B cell (primary cell): ENCODE data around the gene CELF4. TPM values are rescaled to one million over a fixed set of nuclear protein-coding genes. Genes with fewer than 3 reads are reported as not detected.

ENCODE experiments used
- ATAC-seq: fragments of 200-7000 bp; cut with Tn5 transposase; one replicate; pipeline ENCODE4 v1.10.0; 2021; ENCODE audit warnings: low read depth, mild to moderate bottlenecking, moderate number of reproducible peaks, moderate library complexity
- CTCF ChIA-PET: fragments of 350-600 bp; sonication (Branson Sonifier 250); formaldehyde crosslinking; loops from one replicate; lab custom pipeline; 2021; ENCODE audit warnings: antibody characterized with exemption, inconsistent platforms; lab: Charles Lee
- POLR2A ChIA-PET: fragments of 350-600 bp; sonication (Branson Sonifier 250); formaldehyde crosslinking; loops from one replicate; lab custom pipeline; 2021; ENCODE audit warnings: antibody characterized with exemption; lab: Charles Lee
- DNase-seq: peaks from one replicate; pipeline ENCODE4 v3.0.0; 2013
- H2AFZ ChIP-seq: 2 replicates; pipeline ENCODE4 v1.6.1; 2012; ENCODE audit warnings: mild to moderate bottlenecking, low read depth, low read length; ENCODE audit not compliant: insufficient read depth, poor library complexity, severe bottlenecking
- H3K27ac ChIP-seq, 2 donors: 1 replicate in 1 of 2; 2 replicates in 1 of 2; pipeline ENCODE4 v1.5.1; 2012 to 2013; ENCODE audit warnings: low read length in 2 of 2, mild to moderate bottlenecking in 2 of 2, moderate library complexity in 1 of 2
- H3K27me3 ChIP-seq, 4 experiments: fragments of 200-600 bp in 1 of 4; sonication (generic) in 1 of 4; replicated peaks in 1 of 4; 1 replicate in 2 of 4; 2 replicates in 2 of 4; pipeline versions ENCODE4 v1.6.1 to v1.7.0; 2013 to 2016; ENCODE audit warnings: low read length in 3 of 4, mild to moderate bottlenecking in 2 of 4, mixed read lengths in 1 of 4, moderate library complexity in 1 of 4; ENCODE audit not compliant: insufficient read depth in 4 of 4, control insufficient read depth in 3 of 4; ENCODE audit errors: control extremely low read depth in 1 of 4
- H3K36me3 ChIP-seq, 2 experiments: replicated peaks in 1 of 2; 1 replicate in 1 of 2; 2 replicates in 1 of 2; pipeline versions ENCODE4 v1.6.1 to v1.7.1; 2013; ENCODE audit warnings: low read length in 1 of 2; ENCODE audit not compliant: insufficient read depth in 2 of 2, control insufficient read depth in 1 of 2; ENCODE audit errors: control extremely low read depth in 1 of 2, extremely low read depth in 1 of 2
- H3K4me1 ChIP-seq, 2 donors: fragments of 200-600 bp in 1 of 2; sonication (generic) in 1 of 2; 1 replicate in 1 of 2; 2 replicates in 1 of 2; pipeline versions ENCODE4 v1.5.1 to v1.6.1; 2013 to 2017; ENCODE audit warnings: low read length in 2 of 2; ENCODE audit not compliant: control insufficient read depth in 2 of 2, insufficient read depth in 2 of 2
- H3K4me2 ChIP-seq: replicated peaks from 2 replicates; pipeline ENCODE3; 2012; ENCODE audit warnings: mild to moderate bottlenecking, low read depth, low read length; ENCODE audit not compliant: poor library complexity, severe bottlenecking
- H3K4me3 ChIP-seq, 5 experiments: fragments of 200-600 bp in 1 of 5; sonication (generic) in 1 of 5; 1 replicate in 3 of 5; 2 replicates in 2 of 5; pipeline versions ENCODE4 v1.5.1 to v1.7.0; 2011 to 2016; ENCODE audit warnings: low read length in 4 of 5, mild to moderate bottlenecking in 4 of 5, low read depth in 2 of 5, control low read depth in 1 of 5, moderate library complexity in 1 of 5; ENCODE audit not compliant: insufficient read depth in 1 of 5; ENCODE audit errors: control extremely low read depth in 1 of 5, extremely low read depth in 1 of 5
- H3K79me2 ChIP-seq: fragments of 200-600 bp; sonication (generic); one replicate; pipeline ENCODE4 v1.6.0; 2016; ENCODE audit warnings: low read length; ENCODE audit not compliant: control insufficient read depth, insufficient read depth
- H3K9ac ChIP-seq: fragments of 200-600 bp; sonication (generic); 2 replicates; pipeline ENCODE4 v1.6.1; 2017; ENCODE audit warnings: mild to moderate bottlenecking, low read length, moderate library complexity
- H3K9me3 ChIP-seq, 3 donors: one replicate each; pipeline versions ENCODE4 v1.6.1 to v1.7.1; 2013; ENCODE audit warnings: low read length in 2 of 3; ENCODE audit not compliant: control insufficient read depth in 2 of 3, insufficient read depth in 1 of 3; ENCODE audit errors: control extremely low read depth in 1 of 3
- H4K20me1 ChIP-seq: 2 replicates; pipeline ENCODE4 v1.6.0; 2012; ENCODE audit warnings: mild to moderate bottlenecking, low read length; ENCODE audit not compliant: insufficient read depth, control insufficient read depth, poor library complexity, severe bottlenecking
- H3K27ac Mint-ChIP-seq: one replicate; pipeline ENCODE4 v1.8.0; 2021; ENCODE audit warnings: mixed read lengths
- H3K27me3 Mint-ChIP-seq: one replicate; pipeline ENCODE4 v1.8.0; 2021; ENCODE audit warnings: mixed read lengths
- H3K4me1 Mint-ChIP-seq: one replicate; pipeline ENCODE4 v1.8.0; 2021; ENCODE audit warnings: mixed read lengths
- H3K4me3 Mint-ChIP-seq: one replicate; pipeline ENCODE4 v1.8.0; 2021; ENCODE audit warnings: mixed read lengths
- H3K9me3 Mint-ChIP-seq: one replicate; pipeline ENCODE4 v1.8.0; 2022; ENCODE audit warnings: mixed read lengths; ENCODE audit not compliant: insufficient read depth
- EZH2 ChIP-seq: IDR thresholded peaks from 2 replicates; pipeline ENCODE4 v1.6.1; 2012; ENCODE audit warnings: borderline replicate concordance, low read depth, mild to moderate bottlenecking, moderate library complexity, low read length; ENCODE audit not compliant: insufficient read depth, poor library complexity, severe bottlenecking
- WGBS: methylation state at CpG from one replicate; pipeline ENCODE4 v1.1.5; 2013; ENCODE audit warnings: missing lambda C conversion rate; ENCODE audit not compliant: insufficient coverage; 5-methylcytosine and 5-hydroxymethylcytosine counted together
- intact Hi-C: fragments of 100-400 bp; cut with micrococcal nuclease; formaldehyde crosslinking; loops from one replicate; pipeline ENCODE4 v1.10.0; 2022
- polyA plus RNA-seq: library from polyadenylated mRNA; depleted of rRNA; stranded (reverse); fragments of >200 nt; gene quantifications from 2 replicates; pipeline ENCODE4 v1.2.3, GENCODE V29; 2012
- total RNA-seq, 2 donors: library from RNA; stranded (reverse); fragments of 120-200 nt in 1 of 2; gene quantifications; 1 replicate in 1 of 2; 2 replicates in 1 of 2; pipeline versions ENCODE4 v1.2.3 to v1.2.4, GENCODE V29; 2013 to 2022
- TF ChIP-seq, protein P1 (sequence below): fragments of 200-600 bp; IDR thresholded peaks from one replicate; pipeline ENCODE4 v1.8.0; 2022; ENCODE audit warnings: antibody characterized with exemption, mild to moderate bottlenecking

CELF4 gene
- total and polyA plus RNA-seq, 2 donors (not counting 1 experiment from before 2014, with no cell fraction given), result not detected

DNA sequence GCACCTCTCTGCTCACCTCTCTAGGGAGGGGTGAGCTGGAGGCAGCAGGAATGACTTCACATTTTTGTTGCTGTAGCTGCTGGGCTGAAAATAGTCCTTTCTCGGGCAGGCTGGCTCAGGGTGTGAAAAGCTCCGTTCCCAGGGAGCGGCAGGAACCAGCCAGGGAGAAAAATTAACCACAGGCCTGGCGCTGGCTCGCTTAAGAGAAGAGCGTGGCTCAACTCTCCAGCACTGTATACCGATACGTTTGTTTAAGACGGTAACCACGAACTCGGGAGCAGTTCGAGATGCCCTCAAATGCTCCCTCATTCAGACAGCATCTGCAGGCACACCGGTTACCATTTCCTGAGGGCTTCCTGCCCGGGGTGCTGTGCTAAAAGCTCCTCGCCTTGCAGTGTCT lies 129.6 kb downstream of the CELF4 start:
- WGBS, result under 1% methylated on average over 13 of the region's 15 CpGs
- Mint-ChIP-seq H3K27me3 (peaks cover 4% of the 10 kb centered on the region), H3K4me3 (no peak overlapping the region), H3K27ac (no peak overlapping the region), H3K4me1 (no peaks in the 10 kb centered on the region), H3K9me3 (no peaks in the 10 kb centered on the region)
- intact Hi-C loops, result no loop called here
- H3K27me3 ChIP-seq, result no peaks in the 10 kb centered on the region
- no peak for ATAC-seq
- no peaks in the 10 kb centered on the region for H3K36me3 ChIP-seq
- H3K27ac ChIP-seq, result no peak overlapping the region
- TF ChIP-seq EZH2, result no peak
- TF ChIP-seq, protein P1, sequence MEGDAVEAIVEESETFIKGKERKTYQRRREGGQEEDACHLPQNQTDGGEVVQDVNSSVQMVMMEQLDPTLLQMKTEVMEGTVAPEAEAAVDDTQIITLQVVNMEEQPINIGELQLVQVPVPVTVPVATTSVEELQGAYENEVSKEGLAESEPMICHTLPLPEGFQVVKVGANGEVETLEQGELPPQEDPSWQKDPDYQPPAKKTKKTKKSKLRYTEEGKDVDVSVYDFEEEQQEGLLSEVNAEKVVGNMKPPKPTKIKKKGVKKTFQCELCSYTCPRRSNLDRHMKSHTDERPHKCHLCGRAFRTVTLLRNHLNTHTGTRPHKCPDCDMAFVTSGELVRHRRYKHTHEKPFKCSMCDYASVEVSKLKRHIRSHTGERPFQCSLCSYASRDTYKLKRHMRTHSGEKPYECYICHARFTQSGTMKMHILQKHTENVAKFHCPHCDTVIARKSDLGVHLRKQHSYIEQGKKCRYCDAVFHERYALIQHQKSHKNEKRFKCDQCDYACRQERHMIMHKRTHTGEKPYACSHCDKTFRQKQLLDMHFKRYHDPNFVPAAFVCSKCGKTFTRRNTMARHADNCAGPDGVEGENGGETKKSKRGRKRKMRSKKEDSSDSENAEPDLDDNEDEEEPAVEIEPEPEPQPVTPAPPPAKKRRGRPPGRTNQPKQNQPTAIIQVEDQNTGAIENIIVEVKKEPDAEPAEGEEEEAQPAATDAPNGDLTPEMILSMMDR, result no peak
- H3K4me2 ChIP-seq, result no peak overlapping the region
- no peak overlapping the region for H2AFZ ChIP-seq
- no peak for DNase-seq
- no peak overlapping the region for H3K9ac ChIP-seq
- H3K4me3 ChIP-seq, result no peak overlapping the region
- ChIA-PET CTCF (no interaction called here), POLR2A (no interaction called here)
- peaks cover 0 to 4% (median 0%) of the 10 kb centered on the region in 3 donors for H3K9me3 ChIP-seq
- H3K79me2 ChIP-seq, result no peaks in the 10 kb centered on the region
- H3K4me1 ChIP-seq, result no peaks in the 10 kb centered on the region
- no peaks in the 10 kb centered on the region for H4K20me1 ChIP-seq

DNA sequence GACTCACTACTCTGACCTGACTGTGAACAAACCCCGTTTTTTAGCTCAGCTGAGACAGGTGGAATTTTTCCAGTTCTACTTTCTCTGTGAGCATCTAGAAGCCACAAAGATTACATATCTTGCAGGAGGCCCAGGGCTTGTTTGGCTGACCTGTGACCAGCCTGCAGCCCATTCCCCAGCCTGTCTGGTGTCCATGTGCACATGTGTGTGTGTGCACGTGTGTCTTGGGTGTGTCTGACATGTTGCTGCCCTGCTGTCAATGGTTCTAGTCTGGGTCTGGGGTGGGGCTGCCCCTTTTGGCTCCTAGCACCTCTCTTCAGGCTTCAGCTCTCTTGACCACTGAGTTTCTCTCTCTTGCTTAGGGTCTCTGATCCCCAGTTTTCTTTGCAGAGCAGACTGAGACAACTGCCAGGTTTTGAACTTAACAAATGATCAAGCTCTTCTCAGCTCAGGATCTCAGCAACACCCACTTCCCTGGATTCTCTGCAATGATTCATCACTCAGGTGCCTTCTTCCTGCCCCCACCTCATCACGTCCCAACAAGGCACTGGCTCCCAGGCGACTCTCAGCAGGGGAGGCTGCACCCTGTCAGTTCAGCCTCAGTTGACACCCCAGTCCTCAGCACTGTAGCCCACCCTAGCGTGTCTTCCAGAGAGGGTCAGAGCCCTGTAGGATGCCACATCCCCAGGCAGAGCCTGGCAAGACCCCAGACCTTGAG lies 130.3 kb downstream of the CELF4 start:
- TF ChIP-seq, protein P1, result no peak
- TF ChIP-seq EZH2, result no peak
- peaks cover 0 to 4% (median 0%) of the 10 kb centered on the region in 3 donors for H3K9me3 ChIP-seq
- ChIA-PET POLR2A (no interaction called here), CTCF (no interaction called here)
- peaks cover 4% of the 10 kb centered on the region for H3K27me3 Mint-ChIP-seq
- H3K27ac Mint-ChIP-seq, result no peak overlapping the region
- H3K4me1 Mint-ChIP-seq, result no peaks in the 10 kb centered on the region
- ATAC-seq (no peak), DNase-seq (no peak)
- no peaks in the 10 kb centered on the region for H3K9me3 Mint-ChIP-seq
- H2AFZ ChIP-seq, result no peak overlapping the region
- no peaks in the 10 kb centered on the region for H4K20me1 ChIP-seq
- no peak overlapping the region for H3K9ac ChIP-seq
- no peaks in the 10 kb centered on the region for H3K4me1 ChIP-seq
- no peaks in the 10 kb centered on the region for H3K27me3 ChIP-seq
- intact Hi-C loops, result no loop called here
- H3K4me3 Mint-ChIP-seq, result no peak overlapping the region
- H3K36me3 ChIP-seq, result no peaks in the 10 kb centered on the region
- H3K4me2 ChIP-seq, result no peak overlapping the region
- no peaks in the 10 kb centered on the region for H3K79me2 ChIP-seq
- 70% methylated on average over 4 of the region's 5 CpGs for WGBS
- H3K27ac ChIP-seq, result no peak overlapping the region
- no peak overlapping the region for H3K4me3 ChIP-seq
